ENCODE measurements around the gene TFEB.
A peak's percentile ranks its signal among the peaks of the same experiment; 100 is the strongest.
"Not testable (repeated sequence)": the region's sequence is repeated elsewhere in the genome, so short reads cannot be mapped to it uniquely, and the experiment has no call there.

TFEB gene

DNA sequence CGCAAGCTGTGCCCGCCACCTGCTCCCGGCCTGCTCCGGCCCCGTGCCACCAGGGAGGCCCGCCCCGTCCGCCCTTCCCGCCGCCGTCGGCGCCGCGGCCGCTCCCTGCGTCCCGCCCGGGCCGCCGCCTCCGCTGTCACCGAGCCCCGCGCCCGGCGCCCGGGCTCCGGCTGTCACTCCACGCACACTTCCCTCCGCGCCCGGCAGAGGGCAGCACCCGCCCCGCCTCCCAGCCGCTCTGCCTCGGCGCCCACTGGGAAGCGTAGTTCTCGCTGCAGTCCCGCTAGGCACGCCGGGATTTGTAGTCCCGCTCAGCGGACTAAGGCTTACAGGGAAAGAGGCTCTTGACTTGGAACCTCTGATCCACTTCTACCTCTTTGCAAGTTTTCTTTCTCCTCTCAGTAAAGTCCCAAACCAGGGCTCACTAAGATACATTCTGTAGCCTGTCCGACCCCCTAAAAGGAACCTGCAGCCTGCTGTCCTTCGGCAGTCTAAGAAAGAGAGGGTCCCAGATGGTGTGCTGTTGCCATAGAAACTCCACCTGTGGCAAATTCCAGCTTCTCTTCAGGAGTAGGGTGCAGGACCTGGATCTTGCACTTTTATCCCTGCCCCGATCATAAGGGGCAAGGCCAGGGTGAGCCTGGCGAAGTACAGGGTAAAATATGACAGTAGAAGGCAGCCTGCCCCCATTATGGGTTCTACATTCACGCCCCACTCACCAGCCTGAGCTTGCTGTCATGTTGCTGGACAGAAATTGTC, at the start of gene TFEB:
TSS of gene TFEB (minus strand) at position 182 of the 759 bp plus-strand sequence. CDS start 44,395 bp downstream, outside the sequence.
- peak in 13 of 14 donors; percentile 50 to 95 (median 90) for DNase-seq

DNA sequence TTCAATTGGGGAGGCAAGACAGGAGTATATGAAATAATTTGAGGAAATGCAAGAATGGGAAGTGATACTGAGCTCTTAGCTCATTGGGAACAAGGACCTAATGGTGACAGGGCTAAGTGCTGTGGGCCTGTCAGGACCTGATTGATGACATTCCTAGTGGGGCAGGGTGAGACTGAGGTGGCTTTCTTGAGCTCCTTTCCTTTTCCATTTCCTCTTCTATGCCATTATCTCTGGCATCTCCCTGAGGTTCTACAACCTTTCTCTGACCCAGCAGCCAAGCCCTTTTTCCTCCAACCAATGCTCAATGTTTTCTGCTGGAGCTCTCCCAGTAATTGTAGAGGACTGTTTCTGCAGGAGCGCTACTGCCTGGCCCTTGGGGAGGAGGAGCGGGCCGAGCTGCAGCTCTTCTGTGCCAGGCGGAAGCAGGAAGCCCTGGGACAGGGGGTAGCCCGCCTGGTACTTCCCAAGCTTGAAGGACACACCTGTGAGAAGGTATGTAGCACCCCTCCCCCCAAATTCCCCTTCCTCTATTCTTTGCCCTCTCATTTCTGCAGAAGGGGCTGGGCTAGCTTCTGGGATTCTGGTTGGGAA, 49.3 kb upstream of the TFEB start:
- DNase-seq = no peak

DNA sequence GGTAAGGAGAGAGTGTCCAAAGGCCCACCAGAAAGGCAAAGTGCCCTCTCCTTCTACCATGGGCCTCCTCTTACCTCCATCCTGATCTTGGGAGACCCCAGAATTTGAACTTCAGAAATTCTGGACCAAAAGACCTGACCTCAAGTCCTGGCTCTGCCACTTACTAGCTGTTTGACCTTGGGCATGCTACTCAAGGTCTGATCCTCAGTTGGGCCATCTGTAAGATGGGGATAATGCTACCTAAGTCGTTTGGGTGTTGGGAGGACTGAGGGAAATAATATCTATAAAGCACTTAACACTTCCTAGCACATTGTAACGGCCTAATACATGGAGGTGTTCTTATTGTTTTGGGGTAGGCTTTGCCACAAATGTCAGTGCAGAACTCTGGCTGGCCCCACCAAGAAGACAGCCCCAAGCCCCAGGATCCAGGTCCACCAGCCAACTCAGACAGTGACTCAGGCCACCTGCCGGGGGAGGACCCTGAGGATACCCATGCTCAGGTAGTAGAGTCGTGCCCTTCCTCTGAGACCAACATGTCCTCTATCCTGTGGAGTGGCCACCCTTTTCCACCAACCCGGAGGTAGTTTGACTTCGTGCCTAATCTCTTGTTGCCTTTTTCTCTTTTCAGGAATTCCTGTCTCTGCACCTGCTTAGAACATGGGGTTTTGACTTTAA, 47.8 kb upstream of the TFEB start:
- DNase-seq = no peak

DNA sequence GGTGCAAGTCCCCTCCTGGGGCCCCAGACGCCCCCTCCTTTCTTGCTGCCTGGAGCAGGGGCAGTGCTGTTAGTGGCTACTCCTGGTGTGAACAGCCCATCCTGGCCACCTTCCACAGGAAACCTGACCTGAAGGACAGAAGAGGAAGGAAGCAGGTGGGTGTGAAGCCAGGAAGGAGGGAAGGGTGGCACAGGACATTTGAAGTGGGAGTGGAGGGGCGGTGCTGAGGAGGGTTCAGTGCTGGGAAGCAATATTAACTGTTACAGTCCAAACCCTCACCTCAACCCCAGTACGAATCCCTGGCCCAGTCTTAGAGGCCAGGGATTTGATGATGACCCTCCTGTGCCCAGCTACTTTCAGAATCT, 45.9 kb upstream of the TFEB start:
- peak in 1 of 14 donors; percentile 29 for DNase-seq

DNA sequence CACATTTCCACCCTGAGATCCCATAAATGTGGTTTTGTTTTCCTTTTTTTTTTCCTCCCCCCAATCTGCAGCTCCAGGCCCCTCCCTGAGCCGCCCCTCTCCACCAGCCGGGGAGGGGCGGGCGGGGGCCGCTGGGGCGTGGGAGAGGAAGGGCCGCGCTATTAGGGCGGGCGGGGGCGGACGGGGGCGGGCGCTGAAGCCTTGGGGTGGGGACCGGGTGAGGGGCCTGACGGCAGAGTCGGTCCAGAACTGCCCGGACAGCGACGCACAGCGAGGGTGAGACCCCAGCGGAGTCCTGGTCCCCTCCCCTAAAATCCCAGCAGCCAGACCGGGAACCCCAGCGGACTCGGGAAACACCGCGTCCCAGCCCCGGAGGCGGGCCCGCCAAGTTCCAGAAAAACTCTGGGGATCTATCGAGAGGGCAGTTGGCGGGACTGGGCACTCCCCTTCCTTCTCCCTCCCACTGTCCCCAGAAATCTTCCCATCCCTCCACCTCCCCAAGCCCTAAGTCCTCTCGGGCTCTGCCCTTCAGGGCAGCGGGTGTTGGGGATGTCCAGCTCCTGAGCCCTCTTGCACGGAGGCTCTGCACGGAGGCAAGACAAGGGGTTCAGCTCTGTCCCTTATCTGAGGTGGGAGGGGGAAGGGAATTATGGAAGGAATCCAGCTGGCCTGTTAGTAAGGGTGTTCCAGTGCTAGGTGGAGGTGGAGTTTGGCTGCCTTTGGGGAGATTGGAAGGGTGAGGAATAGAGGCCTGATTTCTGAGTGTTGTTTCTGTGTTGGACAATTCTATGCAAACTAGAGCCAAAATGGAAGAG, 45.4 kb upstream of the TFEB start, which contains the start of gene PRICKLE4:
TSS of gene PRICKLE4 (plus strand) at position 232 of the 815 bp plus-strand sequence. CDS start 2,692 bp downstream, outside the sequence.
- DNase-seq = peak in 5 of 14 donors; percentile 15 to 40 (median 33)

DNA sequence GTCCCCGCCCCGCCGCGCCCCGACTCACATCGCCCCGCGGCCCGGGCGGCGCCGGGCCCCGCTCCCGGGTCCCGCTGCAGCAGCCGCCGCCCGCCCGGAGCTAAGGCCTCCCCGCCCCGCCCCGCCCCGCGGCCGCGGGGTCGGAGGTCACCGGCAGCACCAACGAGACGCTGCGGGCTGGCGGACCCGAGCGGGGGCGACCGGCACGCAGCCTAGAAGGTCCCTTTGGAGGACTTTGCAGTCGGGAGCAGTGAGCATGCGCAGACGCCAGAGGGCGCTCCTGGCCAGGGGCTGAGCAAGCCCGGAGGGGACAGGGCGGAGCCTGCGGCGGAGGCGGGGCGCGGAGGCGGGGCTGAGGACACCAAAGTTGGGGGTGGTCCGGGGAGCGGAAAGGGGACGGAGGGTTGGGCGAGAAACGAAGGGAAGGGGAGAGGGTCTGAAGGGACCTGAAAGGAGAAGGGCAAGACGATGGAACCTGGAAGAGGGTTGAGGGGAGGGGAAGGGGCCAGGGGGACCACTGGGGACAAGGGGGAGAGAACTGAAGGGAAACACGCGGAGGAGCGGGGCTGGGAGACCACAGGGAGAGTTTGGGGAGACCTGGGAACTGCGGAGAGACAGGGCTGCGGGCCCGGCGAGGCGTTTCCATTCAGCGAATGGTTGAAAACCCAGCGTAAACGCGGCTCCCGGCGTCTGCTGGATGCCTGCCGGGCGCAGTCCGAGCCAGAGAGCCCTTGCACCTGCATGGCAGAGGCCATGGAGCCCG, 44.6 kb upstream of the TFEB start, which contains the start of gene FRS3:
TSS of gene FRS3 (minus strand) at position 113 of the 763 bp plus-strand sequence. CDS start 2,913 bp downstream, outside the sequence.
- peak; percentile 59 to 98 (median 96) for DNase-seq

DNA sequence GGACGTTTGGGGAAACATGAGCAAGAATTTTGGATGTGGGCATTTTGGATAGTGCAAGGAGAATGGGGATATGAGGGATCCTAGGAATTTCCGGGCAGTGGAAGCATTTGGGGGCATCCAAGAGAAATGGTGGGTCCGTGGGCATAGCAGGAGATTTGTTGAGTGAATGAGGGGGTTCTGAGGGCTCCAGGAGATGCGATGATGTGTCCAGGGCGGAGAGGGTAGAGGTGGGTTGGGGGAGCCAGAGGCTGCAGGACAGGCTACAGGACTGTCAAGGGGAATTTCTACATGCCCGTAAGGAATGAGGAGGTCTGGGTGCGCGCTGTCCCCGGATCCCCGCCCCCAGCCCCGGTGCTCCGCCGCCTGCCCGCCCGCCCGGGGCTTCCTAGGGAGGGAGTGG, 43.9 kb upstream of the TFEB start:
- no peak for DNase-seq

DNA sequence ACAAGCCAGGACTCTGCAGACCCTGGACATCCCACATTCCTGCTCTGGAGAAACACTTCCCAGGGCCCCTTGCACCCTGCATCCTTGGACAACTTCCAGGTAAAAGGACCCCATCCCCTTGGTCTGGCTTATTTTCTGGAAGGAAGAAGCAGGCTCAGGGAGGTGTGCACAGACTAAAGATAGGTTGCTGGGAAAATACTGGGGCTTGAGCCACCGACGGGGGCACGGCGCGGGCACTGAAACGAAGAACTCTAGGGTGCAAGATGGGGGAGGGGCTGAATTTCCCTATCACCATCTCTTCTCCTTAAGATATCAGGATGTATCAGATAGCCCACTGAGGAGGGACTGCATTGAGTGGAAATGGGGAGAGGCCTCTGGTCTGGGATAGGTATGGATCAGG, 43.5 kb upstream of the TFEB start:
- no peak for DNase-seq

DNA sequence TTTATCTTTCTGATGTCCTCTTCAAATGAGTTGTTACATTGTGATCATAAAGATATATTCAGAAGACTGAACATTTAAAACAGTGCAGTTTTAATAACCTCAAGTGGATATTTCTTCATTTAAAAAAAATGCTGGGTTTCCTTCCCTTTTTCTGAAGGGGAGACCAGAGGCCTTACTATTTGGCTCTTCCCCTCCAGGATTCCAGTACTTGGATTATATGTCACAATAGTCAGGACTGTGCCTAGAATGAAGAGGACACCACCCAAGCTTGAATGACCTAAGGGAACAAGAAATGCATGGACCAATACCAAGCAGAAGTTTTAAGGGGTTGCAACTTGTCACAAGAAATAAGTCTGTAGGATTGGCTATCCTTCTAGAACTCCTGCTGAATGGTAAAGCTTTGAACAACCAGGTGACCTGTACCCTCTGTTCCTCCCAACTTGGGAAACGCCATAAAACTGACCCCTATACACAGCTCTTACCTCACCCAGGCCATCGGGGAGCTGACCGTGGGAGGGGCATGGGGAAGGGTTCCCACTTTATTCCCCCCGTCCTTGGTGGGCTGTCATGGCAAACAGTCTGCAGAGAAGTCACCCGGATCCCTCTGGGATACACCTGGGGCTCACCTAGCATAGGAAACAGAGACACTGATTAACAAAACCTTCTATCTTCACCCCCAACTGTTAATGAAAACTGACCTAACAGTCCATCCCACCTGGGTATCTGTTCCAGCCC, 42.3 kb upstream of the TFEB start:
- DNase-seq = no peak

DNA sequence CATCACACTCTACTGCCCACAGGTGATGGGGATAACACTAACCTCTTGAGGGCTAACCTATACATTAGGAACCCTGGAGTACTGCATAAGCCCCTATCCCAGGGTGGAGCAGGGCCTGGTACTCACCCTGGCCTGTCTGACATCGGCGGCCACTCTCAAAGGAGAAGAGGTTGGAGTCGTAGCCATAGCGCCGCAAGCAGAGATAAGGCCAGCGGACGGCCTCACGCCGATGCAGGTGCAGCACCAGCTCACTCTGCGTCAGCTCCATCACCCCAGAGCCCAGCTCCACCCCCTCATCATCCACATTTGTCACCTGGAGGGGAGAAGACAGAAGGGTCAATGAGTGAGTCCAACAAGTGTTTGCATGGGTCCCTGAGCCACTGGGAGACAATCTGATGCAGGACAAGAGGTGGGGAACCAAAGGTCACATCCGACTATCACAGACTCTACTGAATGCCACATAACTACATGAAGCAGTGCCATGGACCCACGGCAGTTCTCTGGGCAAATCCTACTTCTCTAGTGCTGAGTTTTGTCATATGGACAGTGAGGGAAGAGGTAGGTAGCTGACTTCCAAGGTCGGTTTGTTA, 40.0 kb upstream of the TFEB start:
- DNase-seq = no peak

DNA sequence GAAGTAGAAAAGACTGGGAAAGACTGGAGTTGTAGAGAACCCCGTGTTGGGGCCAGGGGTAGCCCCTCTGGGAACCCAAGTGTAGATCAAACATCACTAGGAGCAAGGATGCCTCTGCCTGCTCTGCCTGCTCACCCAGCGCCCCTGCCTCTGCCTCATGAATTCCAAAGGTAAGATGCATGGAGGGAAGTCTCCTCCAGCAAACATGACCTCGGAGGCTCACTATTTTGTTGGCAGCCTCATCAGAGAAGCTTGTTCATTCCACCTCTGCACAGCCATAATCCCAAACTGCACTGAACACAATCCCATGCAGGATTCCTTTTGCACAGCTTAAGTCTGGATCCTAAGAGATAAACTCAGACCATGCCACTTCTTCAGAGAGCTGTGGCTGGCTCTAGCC, 39.4 kb upstream of the TFEB start:
- DNase-seq = no peak

DNA sequence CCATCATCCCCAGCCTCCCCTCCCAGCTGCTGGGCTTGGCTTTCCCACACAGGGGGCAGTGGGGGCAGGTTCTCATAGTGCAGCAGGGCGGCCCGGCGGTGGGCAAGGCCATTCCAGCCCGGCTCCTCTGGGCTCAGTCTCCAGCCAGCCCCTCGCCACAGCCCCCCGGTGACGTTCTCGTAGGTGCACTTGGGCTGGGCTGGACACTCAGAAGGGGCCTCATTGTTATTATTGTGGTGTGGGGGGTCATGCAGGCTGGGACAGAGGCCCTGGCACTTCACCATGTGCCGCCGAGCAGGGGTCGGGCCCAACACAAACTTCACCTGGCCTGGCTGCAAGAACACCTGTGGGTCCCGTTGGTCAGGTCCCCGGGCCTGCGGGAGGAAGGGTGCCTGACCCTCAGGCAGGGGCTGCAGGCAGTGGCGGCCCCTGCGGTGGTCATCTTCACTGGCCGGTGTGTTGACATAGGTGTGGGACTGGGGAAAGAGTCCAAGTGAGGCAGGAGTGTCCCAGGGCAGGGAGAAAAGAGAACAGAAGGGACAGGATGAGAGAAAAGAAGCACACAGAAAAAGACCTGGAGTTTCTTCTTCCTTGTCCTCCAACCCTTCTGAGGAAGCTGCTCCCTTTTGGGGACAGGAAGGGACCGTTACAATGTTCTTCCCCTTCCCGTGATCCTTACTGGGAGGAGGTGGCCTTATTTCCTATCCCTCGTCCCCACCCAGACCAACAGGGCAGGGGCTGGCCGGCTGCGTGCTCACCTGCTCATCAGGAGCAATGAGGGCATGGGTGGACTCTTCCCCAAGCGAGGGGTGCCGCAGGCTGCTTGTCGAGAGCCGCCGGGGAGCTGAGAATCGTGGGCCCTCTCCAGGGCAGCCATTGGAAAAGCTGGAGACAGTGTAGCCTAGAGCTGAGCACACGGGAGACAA, 35.9 kb upstream of the TFEB start:
- no peak for DNase-seq

DNA sequence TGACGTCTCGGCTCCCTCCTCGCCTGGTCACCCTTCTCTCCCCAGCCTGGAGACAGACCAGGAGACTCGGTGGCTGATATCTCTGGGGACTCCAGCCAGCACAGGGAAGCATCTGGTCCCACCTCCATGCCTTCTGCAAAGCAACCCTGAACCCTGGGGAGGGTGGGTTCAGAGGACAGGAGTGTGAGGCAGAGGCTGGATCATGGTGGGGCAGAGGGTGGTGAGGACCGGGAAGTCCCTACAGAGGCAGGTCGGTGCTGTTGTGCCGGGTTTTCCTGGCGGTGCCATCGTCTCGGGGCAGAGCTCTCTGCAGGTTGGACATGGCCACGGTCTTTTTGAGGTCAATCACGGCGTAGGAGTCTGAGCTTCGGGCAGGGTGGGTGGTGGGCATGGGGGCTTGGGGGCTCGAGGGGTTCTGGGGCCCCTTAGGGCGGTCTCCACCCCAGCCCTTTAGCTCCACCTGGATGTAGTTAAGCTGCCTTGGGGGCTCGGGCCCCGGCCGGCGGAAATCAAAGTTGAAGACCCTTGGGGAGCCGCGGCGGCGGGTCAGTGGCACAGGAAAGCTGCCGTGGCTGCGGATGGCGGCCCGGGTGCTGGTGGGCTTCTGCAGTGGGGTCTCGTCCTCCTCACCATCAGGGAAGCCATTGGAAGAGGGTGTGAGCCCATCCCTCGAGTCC, 35.1 kb upstream of the TFEB start:
- no peak for DNase-seq

DNA sequence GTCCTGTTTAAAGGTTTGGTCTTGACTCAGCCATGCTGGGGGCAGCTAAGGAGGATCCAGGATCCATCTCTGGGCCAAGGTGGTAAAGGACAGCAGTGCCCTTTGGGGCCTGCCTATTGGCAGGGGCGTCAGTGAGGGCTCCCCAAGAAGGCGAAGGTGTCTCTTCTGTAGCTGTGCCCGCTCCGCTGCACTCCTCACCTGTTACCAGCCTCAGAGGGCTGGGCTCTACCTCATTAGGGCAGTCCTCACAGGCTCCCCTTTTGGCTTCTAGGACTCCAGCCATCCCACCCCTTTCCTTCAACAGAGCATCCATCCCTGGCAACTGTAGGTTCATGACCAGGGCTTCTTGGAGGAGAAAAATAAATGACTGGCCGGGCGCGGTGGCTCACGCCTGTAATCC, 34.0 kb upstream of the TFEB start:
- DNase-seq = no peak

DNA sequence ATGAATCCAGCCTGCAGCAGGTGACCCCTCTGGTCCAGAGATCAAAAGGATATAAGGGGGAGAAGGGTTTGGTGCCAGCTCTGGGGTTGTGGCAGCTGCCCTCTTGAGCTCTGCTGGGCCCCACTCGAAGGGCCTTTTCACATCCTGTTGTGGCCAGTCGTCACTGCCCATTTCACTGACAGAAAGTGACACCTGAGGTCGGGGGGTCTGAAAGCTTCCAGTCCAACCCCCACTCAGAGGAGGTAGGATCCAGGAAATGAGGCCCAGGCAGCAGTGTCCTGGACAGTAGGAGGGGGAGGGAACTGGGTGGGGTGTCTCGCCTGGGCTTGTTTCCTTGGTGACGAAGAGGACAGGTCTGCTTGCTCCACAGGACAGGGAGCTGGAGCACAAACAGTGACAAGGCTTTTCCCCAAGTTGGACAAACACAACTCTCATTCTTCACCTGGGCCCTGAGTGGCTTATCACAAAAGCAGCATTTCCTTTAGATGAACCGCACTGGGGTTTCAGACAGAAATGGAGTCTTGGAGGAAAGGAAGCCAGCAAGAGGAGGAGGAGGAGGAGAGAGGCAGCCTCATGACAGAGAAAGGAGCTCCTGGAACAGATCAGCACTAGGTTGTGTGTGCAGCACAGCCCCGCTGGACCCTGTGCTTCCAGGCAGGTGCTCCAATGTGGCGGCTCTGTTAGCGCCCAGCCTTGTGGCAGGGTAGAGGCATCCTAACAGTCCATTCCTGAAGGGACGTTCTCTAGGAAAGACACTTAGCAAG, 33.3 kb upstream of the TFEB start:
- no peak for DNase-seq

DNA sequence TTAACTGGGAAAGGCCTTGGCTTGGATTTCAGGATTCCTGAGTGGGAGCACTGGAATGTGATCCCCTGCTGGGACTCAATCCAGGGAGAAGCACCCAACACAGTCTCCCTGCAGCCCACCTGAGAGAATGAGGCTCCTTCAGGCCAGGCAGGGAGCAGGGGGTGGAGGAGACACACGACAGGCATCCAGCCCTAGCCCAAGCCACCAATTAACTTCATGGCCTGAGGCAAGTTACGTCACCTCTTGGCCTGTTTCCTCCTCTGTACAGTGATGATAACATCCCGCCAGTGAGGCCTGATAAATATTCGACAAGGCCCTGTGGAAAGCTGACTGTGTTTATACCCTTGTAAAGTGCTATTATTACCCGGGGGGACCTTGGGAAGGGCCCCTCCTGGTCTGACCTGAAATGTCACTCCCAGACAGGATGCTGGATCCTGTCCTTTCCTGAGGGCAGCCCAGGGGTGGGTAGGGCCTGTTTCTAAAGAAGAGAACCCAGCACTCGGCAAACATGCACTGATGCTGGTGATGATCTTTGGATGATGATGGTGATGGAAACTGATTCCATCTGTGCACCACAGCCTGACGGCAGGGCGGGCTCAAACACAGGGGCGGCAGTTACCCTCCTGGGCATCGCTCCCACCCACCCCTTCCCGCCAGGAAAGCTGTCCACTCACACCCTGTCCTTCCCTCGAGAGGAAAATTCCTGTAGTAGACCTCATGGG, 31.9 kb upstream of the TFEB start:
- no peak for DNase-seq

DNA sequence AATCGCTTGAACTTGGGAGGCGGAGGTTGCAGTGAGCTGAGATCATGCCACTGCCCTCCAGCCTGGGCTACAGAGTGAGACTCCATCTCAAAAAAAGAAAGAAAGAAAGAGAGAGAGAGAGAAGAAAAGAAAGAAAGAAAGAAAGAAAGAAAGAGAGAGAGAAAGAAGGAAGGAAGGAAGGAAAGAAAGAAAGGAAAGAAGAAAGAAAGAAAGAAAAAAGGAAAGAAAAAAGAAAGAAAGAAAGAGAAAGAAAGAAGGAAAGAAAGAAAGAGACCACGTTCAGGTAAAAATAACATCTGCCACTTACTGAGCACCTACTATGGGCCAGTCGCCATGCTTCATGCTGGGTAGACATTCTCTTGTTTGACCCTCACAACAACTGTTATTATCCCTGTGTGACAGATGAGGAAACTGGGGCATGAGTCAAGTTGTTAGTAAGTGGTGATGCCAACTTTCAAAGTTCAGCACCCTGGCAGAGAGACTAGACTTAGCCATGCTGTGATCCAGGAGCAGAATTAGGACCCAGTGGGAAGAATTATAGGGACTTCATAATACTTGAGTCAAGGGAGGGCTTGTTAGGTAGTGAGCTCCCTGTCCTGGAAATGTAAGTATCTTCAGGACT, 30.7 kb upstream of the TFEB start:
- not testable (repeated sequence) for DNase-seq
